Neural progenitor cell (in vitro differentiated cells): Measurements from ENCODE around the gene SH3D21. TPM values are rescaled to one million over a fixed set of nuclear protein-coding genes. Genes with fewer than 3 reads are reported as not detected.

Experiments used
- DNase-seq: peaks from one replicate; pipeline ENCODE4 v3.0.0-alpha.2; 2016; ENCODE audit warnings: low spot score
- H2AFZ ChIP-seq: fragments of 200-600 bp; sonication (generic); replicated peaks from 2 replicates; pipeline ENCODE4 v1.6.1; 2016; ENCODE audit warnings: antibody characterized with exemption
- H3F3A ChIP-seq: fragments of 200-600 bp; sonication (generic); 2 replicates; pipeline ENCODE4 v1.6.1; 2016; ENCODE audit warnings: antibody characterized with exemption, low read depth
- H3K27ac ChIP-seq: fragments of 200-600 bp; sonication (generic); 2 replicates; pipeline ENCODE4 v1.5.1; 2016; ENCODE audit warnings: mild to moderate bottlenecking
- H3K27me3 ChIP-seq: fragments of 200-600 bp; sonication (generic); 2 replicates; pipeline ENCODE4 v1.6.1; 2016; ENCODE audit warnings: mild to moderate bottlenecking, moderate library complexity
- H3K36me3 ChIP-seq: fragments of 200-600 bp; sonication (generic); 2 replicates; pipeline ENCODE4 v1.5.1; 2016
- H3K4me1 ChIP-seq: fragments of 200-600 bp; sonication (generic); 2 replicates; pipeline ENCODE4 v1.6.1; 2016; ENCODE audit warnings: mixed run types
- H3K4me2 ChIP-seq: fragments of 200-600 bp; sonication (generic); 2 replicates; pipeline ENCODE4 v1.6.1; 2016
- H3K4me3 ChIP-seq: fragments of 200-600 bp; sonication (generic); 2 replicates; pipeline ENCODE4 v1.5.1; 2016
- H3K79me2 ChIP-seq: fragments of 200-600 bp; sonication (generic); 2 replicates; pipeline ENCODE4 v1.6.1; 2016; ENCODE audit warnings: low read depth
- H3K9ac ChIP-seq: fragments of 200-600 bp; sonication (generic); 2 replicates; pipeline ENCODE4 v1.6.1; 2016
- H3K9me3 ChIP-seq: fragments of 200-600 bp; sonication (generic); 2 replicates; pipeline ENCODE4 v1.5.1; 2016; ENCODE audit warnings: low read depth
- H4K20me1 ChIP-seq: fragments of 200-600 bp; sonication (generic); 2 replicates; pipeline ENCODE4 v1.6.1; 2016; ENCODE audit warnings: low read depth
- H3K27ac Mint-ChIP-seq: 3 replicates; pipeline ENCODE4 v1.8.0; 2021; ENCODE audit warnings: mixed read lengths
- H3K27me3 Mint-ChIP-seq: 2 replicates; pipeline ENCODE4 v1.8.0; 2022; ENCODE audit warnings: low read depth, mild to moderate bottlenecking, inconsistent platforms, moderate library complexity, mixed read lengths; ENCODE audit not compliant: insufficient read depth
- H3K36me3 Mint-ChIP-seq: 3 replicates; pipeline ENCODE4 v1.8.0; 2021; ENCODE audit warnings: mixed read lengths
- H3K4me1 Mint-ChIP-seq: 3 replicates; pipeline ENCODE4 v1.8.0; 2021; ENCODE audit warnings: mixed read lengths
- H3K4me3 Mint-ChIP-seq: 3 replicates; pipeline ENCODE4 v1.8.0; 2021; ENCODE audit warnings: mild to moderate bottlenecking, moderate library complexity, mixed read lengths
- H3K9me3 Mint-ChIP-seq: 3 replicates; pipeline ENCODE4 v1.8.0; 2020; ENCODE audit warnings: mixed read lengths
- CTCF ChIP-seq: fragments of 200-600 bp; sonication (generic); IDR thresholded peaks from 2 replicates; pipeline ENCODE4 v1.5.1; 2017; ENCODE audit warnings: antibody characterized with exemption, mild to moderate bottlenecking
- EZH2 ChIP-seq: fragments of 200-600 bp; sonication (generic); IDR thresholded peaks from 2 replicates; pipeline ENCODE4 v1.6.1; 2017; ENCODE audit warnings: antibody characterized with exemption, mild to moderate bottlenecking, moderate library complexity
- EZH2phosphoT487 ChIP-seq: fragments of 200-600 bp; sonication (generic); IDR thresholded peaks from 2 replicates; pipeline ENCODE4 v1.6.1; 2017; ENCODE audit warnings: antibody characterized with exemption
- total RNA-seq: library from RNA; depleted of rRNA; stranded (reverse); fragments of >200 nt; gene quantifications from 2 replicates; pipeline ENCODE4 v1.2.3, GENCODE V29; 2015; ENCODE audit warnings: low replicate concordance

Gene SH3D21
- total RNA-seq, 1 donor from 2014 or later, result 6.1 TPM

GRCh38 chr1:36304970-36305914 lies 926 bp upstream of the SH3D21 start:
- H3K79me2 ChIP-seq, result peaks cover 6% of the 10 kb centered on the region
- no peak overlapping the region for H3K27ac ChIP-seq
- H3K27ac Mint-ChIP-seq, result no peak overlapping the region
- no peaks in the 10 kb centered on the region for H3K9me3 ChIP-seq
- no peaks in the 10 kb centered on the region for H3K27me3 ChIP-seq
- H3K4me1 ChIP-seq, result peaks cover 11% of the 10 kb centered on the region
- no peak overlapping the region for H2AFZ ChIP-seq
- DNase-seq, result no peak
- peaks cover 22% of the 10 kb centered on the region for H4K20me1 ChIP-seq
- H3K4me3 Mint-ChIP-seq, result peak overlapping the region; percentile 91
- H3K4me3 ChIP-seq, result peak overlapping the region; percentile 80
- H3K9me3 Mint-ChIP-seq, result no peaks in the 10 kb centered on the region
- H3K36me3 ChIP-seq, result peaks cover 4% of the 10 kb centered on the region
- peaks cover 21% of the 10 kb centered on the region for H3K36me3 Mint-ChIP-seq
- H3F3A ChIP-seq, result peaks cover 27% of the 10 kb centered on the region
- H3K4me2 ChIP-seq, result peak overlapping the region; percentile 91
- H3K4me1 Mint-ChIP-seq, result peaks cover 16% of the 10 kb centered on the region
- H3K27me3 Mint-ChIP-seq, result peaks cover 4% of the 10 kb centered on the region
- H3K9ac ChIP-seq, result no peak overlapping the region
- TF ChIP-seq CTCF (no peak), EZH2 (no peak), EZH2phosphoT487 (no peak)

- Mint-ChIP-seq H3K27me3 (peaks cover 2% of the 10 kb centered on the region), H3K4me1 (peaks cover 16% of the 10 kb centered on the region), H3K4me3 (peak overlapping the region; percentile 91), H3K9me3 (no peaks in the 10 kb centered on the region), H3K36me3 (peaks cover 20% of the 10 kb centered on the region), H3K27ac (no peak overlapping the region)
- peaks cover 27% of the 10 kb centered on the region for H3F3A ChIP-seq
- H3K4me2 ChIP-seq, result peak overlapping the region; percentile 91
- H2AFZ ChIP-seq, result peak overlapping the region; percentile 52
- peak overlapping the region; percentile 80 for H3K4me3 ChIP-seq
- peaks cover 4% of the 10 kb centered on the region for H3K36me3 ChIP-seq
- H4K20me1 ChIP-seq, result peaks cover 22% of the 10 kb centered on the region
- TF ChIP-seq EZH2, result no peak
- no peak for TF ChIP-seq CTCF
- TF ChIP-seq EZH2phosphoT487, result no peak
- H3K4me1 ChIP-seq, result peaks cover 11% of the 10 kb centered on the region
- H3K9ac ChIP-seq, result no peak overlapping the region
- no peaks in the 10 kb centered on the region for H3K9me3 ChIP-seq
- H3K79me2 ChIP-seq, result peaks cover 6% of the 10 kb centered on the region
- no peak for DNase-seq
- H3K27me3 ChIP-seq, result no peaks in the 10 kb centered on the region
- no peak overlapping the region for H3K27ac ChIP-seq
Measured at GRCh38 chr1:36305915-36306209, 306 bp upstream of the SH3D21 start.

GRCh38 chr1:36306902-36307456 lies 811 bp downstream of the SH3D21 start:
- Mint-ChIP-seq H3K27me3 (peaks cover 2% of the 10 kb centered on the region), H3K9me3 (no peaks in the 10 kb centered on the region), H3K4me1 (peaks cover 16% of the 10 kb centered on the region), H3K36me3 (peaks cover 12% of the 10 kb centered on the region), H3K4me3 (peak overlapping the region; percentile 91), H3K27ac (no peak overlapping the region)
- Histone ChIP-seq H3K4me2 (peak overlapping the region; percentile 91), H3K27ac (no peak overlapping the region), H3K9me3 (no peaks in the 10 kb centered on the region), H3K9ac (no peak overlapping the region), H3K4me1 (peaks cover 11% of the 10 kb centered on the region), H3K79me2 (peaks cover 6% of the 10 kb centered on the region), H3F3A (peaks cover 27% of the 10 kb centered on the region), H2AFZ (peak overlapping the region; percentile 87), H4K20me1 (peaks cover 22% of the 10 kb centered on the region), H3K27me3 (no peaks in the 10 kb centered on the region), H3K4me3 (peak overlapping the region; percentile 80), H3K36me3 (no peaks in the 10 kb centered on the region)
- peak; percentile 99 for DNase-seq
- TF ChIP-seq EZH2, result peak; percentile 5
- TF ChIP-seq CTCF, result no peak
